Fibroblast of the aortic adventitia (primary cell): ENCODE measurements around the gene FBXL17. TPM values are rescaled to one million over a fixed set of nuclear protein-coding genes. Genes with fewer than 3 reads are reported as not detected.

Source experiments
- DNase-seq: peaks from one replicate; pipeline ENCODE4 v3.0.0-alpha.2; 2010; ENCODE audit warnings: low read depth
- H3K4me3 ChIP-seq: 2 replicates; pipeline ENCODE4 v1.5.1; 2011; ENCODE audit warnings: low read depth, mild to moderate bottlenecking, control low read depth, low read length, moderate library complexity
- total RNA-seq: library from RNA; depleted of rRNA; stranded (reverse); fragments of >200 nt; gene quantifications from 2 replicates; pipeline ENCODE4 v1.2.3, GENCODE V29; 2012; ENCODE audit warnings: low replicate concordance
- TF ChIP-seq, protein P1 (sequence below): IDR thresholded peaks from 2 replicates; pipeline ENCODE4 v1.5.1; 2011; ENCODE audit warnings: mild to moderate bottlenecking, low read length, control low read depth, inconsistent platforms; ENCODE audit not compliant: insufficient read depth

Gene FBXL17
- total RNA-seq, 1 donor = 19.7 TPM

DNA sequence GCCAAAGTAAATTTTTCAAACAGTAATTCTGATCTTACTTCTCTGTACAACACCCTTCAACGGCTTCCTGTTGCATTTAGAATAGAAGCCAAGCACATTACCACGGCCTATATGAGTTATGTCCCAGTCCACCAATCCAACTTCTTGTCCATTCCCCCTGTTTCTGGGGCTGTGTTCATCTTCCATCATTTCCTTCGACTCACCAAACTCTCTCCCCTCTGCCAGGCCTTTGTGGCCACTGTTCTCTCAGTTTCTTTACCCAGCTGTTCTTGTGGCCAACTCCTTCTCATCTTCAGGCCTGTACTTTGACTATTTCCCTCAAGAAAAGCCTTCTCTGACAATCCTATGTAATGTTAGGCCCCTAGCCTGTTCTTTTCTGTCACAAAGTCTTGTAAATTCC lies 451.8 kb downstream of the FBXL17 start:
- no peak overlapping the region for H3K4me3 ChIP-seq
- TF ChIP-seq, protein P1, sequence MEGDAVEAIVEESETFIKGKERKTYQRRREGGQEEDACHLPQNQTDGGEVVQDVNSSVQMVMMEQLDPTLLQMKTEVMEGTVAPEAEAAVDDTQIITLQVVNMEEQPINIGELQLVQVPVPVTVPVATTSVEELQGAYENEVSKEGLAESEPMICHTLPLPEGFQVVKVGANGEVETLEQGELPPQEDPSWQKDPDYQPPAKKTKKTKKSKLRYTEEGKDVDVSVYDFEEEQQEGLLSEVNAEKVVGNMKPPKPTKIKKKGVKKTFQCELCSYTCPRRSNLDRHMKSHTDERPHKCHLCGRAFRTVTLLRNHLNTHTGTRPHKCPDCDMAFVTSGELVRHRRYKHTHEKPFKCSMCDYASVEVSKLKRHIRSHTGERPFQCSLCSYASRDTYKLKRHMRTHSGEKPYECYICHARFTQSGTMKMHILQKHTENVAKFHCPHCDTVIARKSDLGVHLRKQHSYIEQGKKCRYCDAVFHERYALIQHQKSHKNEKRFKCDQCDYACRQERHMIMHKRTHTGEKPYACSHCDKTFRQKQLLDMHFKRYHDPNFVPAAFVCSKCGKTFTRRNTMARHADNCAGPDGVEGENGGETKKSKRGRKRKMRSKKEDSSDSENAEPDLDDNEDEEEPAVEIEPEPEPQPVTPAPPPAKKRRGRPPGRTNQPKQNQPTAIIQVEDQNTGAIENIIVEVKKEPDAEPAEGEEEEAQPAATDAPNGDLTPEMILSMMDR = no peak
- DNase-seq = no peak

DNA sequence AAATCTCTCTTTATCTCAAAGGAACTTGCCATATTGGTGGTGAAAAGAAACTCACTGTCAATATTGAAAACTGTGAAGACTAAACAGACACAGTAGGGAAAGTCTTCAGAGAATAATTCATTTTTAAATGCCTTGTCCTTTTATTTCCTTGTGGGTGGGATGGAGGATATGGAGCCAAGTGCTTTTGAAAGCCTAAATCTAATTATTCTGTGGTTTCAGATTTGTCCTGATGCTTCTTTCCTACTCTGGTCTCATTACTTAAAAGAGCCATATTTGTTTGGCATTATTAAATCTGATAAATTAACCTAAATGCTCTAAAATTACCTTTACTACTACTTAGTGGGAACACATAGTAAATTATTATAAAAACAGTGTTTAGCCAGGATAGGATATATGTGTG lies 452.8 kb downstream of the FBXL17 start:
- TF ChIP-seq, protein P1 = no peak
- no peak overlapping the region for H3K4me3 ChIP-seq

DNA sequence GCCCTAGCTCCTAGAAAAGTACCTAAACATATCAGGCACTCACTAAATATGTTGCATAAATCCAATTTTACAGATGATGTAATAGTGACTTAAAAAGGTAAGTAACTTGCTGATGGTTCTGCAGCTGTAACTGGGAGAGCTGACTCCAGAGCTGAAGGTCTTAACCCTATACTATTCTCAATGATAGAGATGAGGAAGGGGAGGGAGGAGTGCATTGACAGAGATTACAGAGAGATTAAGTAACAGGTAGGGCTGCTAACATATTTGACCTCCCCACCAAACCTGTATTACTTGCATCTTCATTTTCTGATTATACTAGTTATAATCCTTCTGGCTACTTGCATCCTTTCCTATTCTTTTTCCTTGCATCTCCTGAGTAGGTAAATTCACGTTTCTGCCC lies 455.8 kb downstream of the FBXL17 start:
- TF ChIP-seq, protein P1 = no peak
- no peak for DNase-seq
- H3K4me3 ChIP-seq = no peak overlapping the region

More for the DNA sequence above, 452.8 kb downstream of the FBXL17 start:
- no peak for DNase-seq

DNA sequence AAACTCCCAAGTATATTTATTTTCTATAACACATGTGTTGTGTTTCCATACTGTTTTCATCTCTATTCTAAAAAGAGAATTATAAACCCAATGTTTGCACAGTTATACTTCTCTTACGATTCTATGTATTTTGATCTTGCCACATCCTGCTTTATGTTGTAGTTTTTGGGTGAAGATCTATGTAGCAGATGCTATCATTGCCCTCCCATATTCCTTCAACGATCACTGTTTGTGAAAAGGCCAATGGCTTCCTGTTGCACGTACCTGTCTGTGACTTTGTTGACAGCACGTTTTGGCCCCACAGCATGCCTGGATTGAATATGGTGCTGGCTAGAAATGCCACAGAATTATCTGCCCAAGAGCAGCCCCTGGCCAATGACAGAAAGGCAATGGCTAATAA lies 456.7 kb downstream of the FBXL17 start:
- TF ChIP-seq, protein P1 = no peak
- H3K4me3 ChIP-seq = no peak overlapping the region
- no peak for DNase-seq

DNA sequence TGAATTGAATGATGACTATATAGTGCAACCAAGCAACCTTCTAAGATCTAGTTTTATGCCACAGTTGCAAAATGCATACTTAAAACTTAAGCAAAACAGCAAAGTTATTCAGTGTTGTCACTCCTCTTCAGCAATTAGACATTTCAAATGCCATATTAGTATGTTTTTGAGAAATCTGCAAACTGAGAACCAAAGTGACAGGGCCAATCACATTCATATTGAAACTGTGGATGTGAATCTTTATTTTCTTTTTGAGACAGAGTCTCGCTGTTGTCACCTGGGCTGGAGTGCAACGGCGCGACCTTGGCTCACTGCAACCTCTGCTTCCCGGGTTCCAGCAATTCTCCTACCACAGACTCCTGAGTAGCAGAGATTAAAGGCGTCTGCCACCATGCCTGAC lies 461.9 kb downstream of the FBXL17 start:
- TF ChIP-seq, protein P1 = no peak
- DNase-seq = no peak

DNA sequence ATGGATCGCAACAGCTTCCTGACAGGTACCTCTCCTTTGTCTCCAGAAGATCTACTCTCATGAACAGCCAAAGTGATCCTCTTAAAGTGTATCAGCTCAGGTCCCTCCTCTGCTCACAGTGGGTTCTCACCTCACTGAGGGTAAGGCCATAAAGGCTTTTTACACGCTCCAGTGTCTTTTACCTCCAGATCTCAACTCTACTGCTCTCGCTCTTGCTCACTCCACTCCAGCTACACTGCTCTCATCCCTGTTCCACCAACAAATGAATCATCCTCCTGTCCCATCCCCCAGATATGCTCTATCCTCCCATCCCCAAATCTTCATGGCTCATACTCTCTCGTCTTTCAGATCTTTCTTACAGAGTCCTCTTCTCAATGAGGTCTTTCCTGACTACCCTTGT lies 462.5 kb downstream of the FBXL17 start:
- H3K4me3 ChIP-seq = no peak overlapping the region
- TF ChIP-seq, protein P1 = no peak
- DNase-seq = no peak

More for the DNA sequence above, 461.9 kb downstream of the FBXL17 start:
- no peak overlapping the region for H3K4me3 ChIP-seq

DNA sequence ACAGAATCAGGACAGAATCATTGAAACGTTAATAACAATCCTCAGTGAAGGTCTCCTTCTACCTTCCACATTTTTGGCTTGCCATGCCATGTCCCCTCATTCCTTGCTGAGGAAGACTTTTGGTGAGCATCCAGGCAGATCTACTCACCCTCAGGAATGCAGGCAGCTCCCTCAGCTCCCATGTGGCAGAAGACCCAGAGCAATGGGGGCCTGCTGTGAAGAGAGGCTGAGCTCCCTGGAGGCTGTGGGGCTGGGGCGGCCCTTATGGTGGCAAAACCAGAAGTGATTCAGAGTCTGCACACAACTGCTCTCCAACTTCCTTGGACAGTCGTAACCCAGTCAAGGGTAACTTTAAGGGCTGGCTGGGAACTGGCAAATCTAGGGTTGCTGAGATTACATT lies 463.9 kb downstream of the FBXL17 start:
- TF ChIP-seq, protein P1 = no peak
- H3K4me3 ChIP-seq = no peak overlapping the region
- DNase-seq = no peak
